GM23338 (cell line): ENCODE results near the gene C1orf21. TPM values are rescaled to one million over a fixed set of nuclear protein-coding genes. Genes with fewer than 3 reads are reported as not detected.

Source experiments
- ATAC-seq: fragments of 200-7000 bp; cut with Tn5 transposase; 3 replicates; pipeline ENCODE4 v1.9.1; 2020
- DNase-seq: peaks from one replicate; pipeline ENCODE4 v3.0.0-alpha.2; 2015; ENCODE audit warnings: low spot score
- H2AFZ ChIP-seq: fragments of 200-600 bp; sonication (generic); 2 replicates; pipeline ENCODE4 v1.8.0; 2016; ENCODE audit warnings: antibody characterized with exemption, mild to moderate bottlenecking, moderate library complexity
- H3F3A ChIP-seq: fragments of 200-600 bp; sonication (generic); replicated peaks from 2 replicates; pipeline ENCODE4 v1.8.0; 2017; ENCODE audit warnings: antibody characterized with exemption, mixed run types, low read depth
- H3K27ac ChIP-seq: fragments of 200-600 bp; sonication (generic); 2 replicates; pipeline ENCODE4 v1.6.1; 2016; ENCODE audit warnings: low read depth
- H3K27me3 ChIP-seq: fragments of 200-600 bp; sonication (generic); 2 replicates; pipeline ENCODE4 v1.8.0; 2016; ENCODE audit warnings: mild to moderate bottlenecking, mixed run types, moderate library complexity; ENCODE audit not compliant: insufficient read depth
- H3K36me3 ChIP-seq: fragments of 200-600 bp; sonication (generic); 2 replicates; pipeline ENCODE4 v1.8.0; 2016; ENCODE audit warnings: mild to moderate bottlenecking; ENCODE audit not compliant: insufficient read depth
- H3K4me1 ChIP-seq: fragments of 200-600 bp; sonication (generic); 2 replicates; pipeline ENCODE4 v1.8.0; 2016; ENCODE audit warnings: mild to moderate bottlenecking, moderate library complexity; ENCODE audit not compliant: insufficient read depth
- H3K4me2 ChIP-seq: fragments of 200-600 bp; sonication (generic); 2 replicates; pipeline ENCODE4 v1.7.1; 2017; ENCODE audit warnings: mixed run types
- H3K4me3 ChIP-seq: fragments of 200-600 bp; sonication (generic); 2 replicates; pipeline ENCODE4 v1.6.1; 2016; ENCODE audit warnings: mixed run types
- H3K79me2 ChIP-seq: fragments of 200-600 bp; sonication (generic); replicated peaks from 2 replicates; pipeline ENCODE4 v1.8.0; 2017; ENCODE audit warnings: mild to moderate bottlenecking; ENCODE audit not compliant: insufficient read depth
- H3K9me2 ChIP-seq: fragments of 200-600 bp; sonication (generic); 2 replicates; pipeline ENCODE4 v1.8.0; 2017; ENCODE audit not compliant: insufficient read depth
- H4K20me1 ChIP-seq: fragments of 200-600 bp; sonication (generic); replicated peaks from 2 replicates; pipeline ENCODE4 v1.8.0; 2017; ENCODE audit warnings: mild to moderate bottlenecking; ENCODE audit not compliant: insufficient read depth
- H3K27ac Mint-ChIP-seq: 2 replicates; pipeline ENCODE4 v1.8.0; 2020; ENCODE audit warnings: inconsistent platforms, mild to moderate bottlenecking, moderate library complexity, mixed read lengths
- H3K27me3 Mint-ChIP-seq: 3 replicates; pipeline ENCODE4 v1.8.0; 2022; ENCODE audit warnings: low read depth, mild to moderate bottlenecking, moderate library complexity, mixed read lengths, inconsistent platforms; ENCODE audit not compliant: insufficient read depth, poor library complexity
- H3K36me3 Mint-ChIP-seq: 3 replicates; pipeline ENCODE4 v1.8.0; 2021; ENCODE audit warnings: low read depth, mild to moderate bottlenecking, inconsistent platforms, moderate library complexity, mixed read lengths
- H3K4me1 Mint-ChIP-seq: 3 replicates; pipeline ENCODE4 v1.8.0; 2020; ENCODE audit warnings: mild to moderate bottlenecking, inconsistent platforms, mixed read lengths
- H3K4me3 Mint-ChIP-seq: 3 replicates; pipeline ENCODE4 v1.8.0; 2021; ENCODE audit warnings: moderate library complexity, mild to moderate bottlenecking, inconsistent platforms, mixed read lengths
- H3K9me3 Mint-ChIP-seq: 3 replicates; pipeline ENCODE4 v1.8.0; 2020; ENCODE audit warnings: moderate library complexity, mild to moderate bottlenecking, inconsistent platforms, mixed read lengths
- EZH2 ChIP-seq: fragments of 200-600 bp; sonication (generic); IDR thresholded peaks from one replicate; pipeline ENCODE4 v1.8.0; 2017; ENCODE audit warnings: antibody characterized with exemption, mild to moderate bottlenecking, low read depth; ENCODE audit not compliant: unreplicated experiment
- JUNB ChIP-seq: IDR thresholded peaks from one replicate; pipeline ENCODE4 v1.6.1; 2016; ENCODE audit warnings: antibody characterized with exemption; ENCODE audit not compliant: unreplicated experiment
- NANOG ChIP-seq: IDR thresholded peaks from 2 replicates; pipeline ENCODE4 v1.6.1; 2016; ENCODE audit warnings: antibody characterized with exemption, borderline replicate concordance
- POLR2AphosphoS5 ChIP-seq: IDR thresholded peaks from 2 replicates; pipeline ENCODE4 v1.6.1; 2016; ENCODE audit warnings: antibody characterized with exemption, low read depth
- ZNF114 ChIP-seq: fragments of 250-450 bp; sonication (Bioruptor Pico); IDR thresholded peaks from 2 replicates; pipeline ENCODE4 v1.5.0; 2020; ENCODE audit warnings: mild to moderate bottlenecking, moderate library complexity
- ZNF331 ChIP-seq: fragments of 250-450 bp; sonication (Bioruptor Pico); IDR thresholded peaks from 2 replicates; pipeline ENCODE4 v1.5.0; 2020; ENCODE audit warnings: low read depth, mild to moderate bottlenecking, moderate library complexity
- polyA plus RNA-seq: library from polyadenylated mRNA; unstranded; fragments of >200 nt; fragmentation: Nextera tagmentation; extraction: Ambion mirVana; gene quantifications from 2 replicates; pipeline ENCODE4 v1.2.1, GENCODE V29; 2016
- total RNA-seq: library from RNA; depleted of rRNA; stranded (reverse); fragments of >200 nt; shearing (Covaris generic); gene quantifications from 2 replicates; pipeline ENCODE4 v1.2.3, GENCODE V29; 2014
- TF ChIP-seq, protein P1 (sequence below): fragments of 250-450 bp; sonication (Bioruptor Pico); IDR thresholded peaks from 2 replicates; pipeline ENCODE4 v1.5.0; 2020; ENCODE audit warnings: mild to moderate bottlenecking, moderate library complexity

The C1orf21 gene
- total and polyA plus RNA-seq, 2 experiments from 2014 or later: 28.0 to 40.4 TPM

DNA sequence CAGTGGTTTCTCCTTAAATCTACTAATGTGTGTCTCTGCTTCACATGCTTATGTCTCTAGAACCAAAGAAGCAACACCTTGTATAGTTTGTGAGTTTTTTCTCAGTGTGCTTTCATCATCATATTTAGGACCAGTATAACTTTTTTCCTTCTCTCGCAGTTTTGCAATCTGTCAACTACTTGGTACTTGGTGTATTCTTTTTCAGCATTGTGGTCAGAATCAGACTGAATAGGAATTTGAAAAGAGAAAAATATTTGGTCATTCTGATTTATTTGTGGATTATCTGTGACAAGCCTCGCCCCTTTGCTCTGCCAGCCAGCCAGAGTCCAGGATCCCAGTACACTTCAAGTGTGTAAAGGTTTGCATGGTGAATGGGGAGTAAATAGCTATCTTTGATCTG lies 122.3 kb downstream of the C1orf21 start (continued):
- TF ChIP-seq, protein P1, sequence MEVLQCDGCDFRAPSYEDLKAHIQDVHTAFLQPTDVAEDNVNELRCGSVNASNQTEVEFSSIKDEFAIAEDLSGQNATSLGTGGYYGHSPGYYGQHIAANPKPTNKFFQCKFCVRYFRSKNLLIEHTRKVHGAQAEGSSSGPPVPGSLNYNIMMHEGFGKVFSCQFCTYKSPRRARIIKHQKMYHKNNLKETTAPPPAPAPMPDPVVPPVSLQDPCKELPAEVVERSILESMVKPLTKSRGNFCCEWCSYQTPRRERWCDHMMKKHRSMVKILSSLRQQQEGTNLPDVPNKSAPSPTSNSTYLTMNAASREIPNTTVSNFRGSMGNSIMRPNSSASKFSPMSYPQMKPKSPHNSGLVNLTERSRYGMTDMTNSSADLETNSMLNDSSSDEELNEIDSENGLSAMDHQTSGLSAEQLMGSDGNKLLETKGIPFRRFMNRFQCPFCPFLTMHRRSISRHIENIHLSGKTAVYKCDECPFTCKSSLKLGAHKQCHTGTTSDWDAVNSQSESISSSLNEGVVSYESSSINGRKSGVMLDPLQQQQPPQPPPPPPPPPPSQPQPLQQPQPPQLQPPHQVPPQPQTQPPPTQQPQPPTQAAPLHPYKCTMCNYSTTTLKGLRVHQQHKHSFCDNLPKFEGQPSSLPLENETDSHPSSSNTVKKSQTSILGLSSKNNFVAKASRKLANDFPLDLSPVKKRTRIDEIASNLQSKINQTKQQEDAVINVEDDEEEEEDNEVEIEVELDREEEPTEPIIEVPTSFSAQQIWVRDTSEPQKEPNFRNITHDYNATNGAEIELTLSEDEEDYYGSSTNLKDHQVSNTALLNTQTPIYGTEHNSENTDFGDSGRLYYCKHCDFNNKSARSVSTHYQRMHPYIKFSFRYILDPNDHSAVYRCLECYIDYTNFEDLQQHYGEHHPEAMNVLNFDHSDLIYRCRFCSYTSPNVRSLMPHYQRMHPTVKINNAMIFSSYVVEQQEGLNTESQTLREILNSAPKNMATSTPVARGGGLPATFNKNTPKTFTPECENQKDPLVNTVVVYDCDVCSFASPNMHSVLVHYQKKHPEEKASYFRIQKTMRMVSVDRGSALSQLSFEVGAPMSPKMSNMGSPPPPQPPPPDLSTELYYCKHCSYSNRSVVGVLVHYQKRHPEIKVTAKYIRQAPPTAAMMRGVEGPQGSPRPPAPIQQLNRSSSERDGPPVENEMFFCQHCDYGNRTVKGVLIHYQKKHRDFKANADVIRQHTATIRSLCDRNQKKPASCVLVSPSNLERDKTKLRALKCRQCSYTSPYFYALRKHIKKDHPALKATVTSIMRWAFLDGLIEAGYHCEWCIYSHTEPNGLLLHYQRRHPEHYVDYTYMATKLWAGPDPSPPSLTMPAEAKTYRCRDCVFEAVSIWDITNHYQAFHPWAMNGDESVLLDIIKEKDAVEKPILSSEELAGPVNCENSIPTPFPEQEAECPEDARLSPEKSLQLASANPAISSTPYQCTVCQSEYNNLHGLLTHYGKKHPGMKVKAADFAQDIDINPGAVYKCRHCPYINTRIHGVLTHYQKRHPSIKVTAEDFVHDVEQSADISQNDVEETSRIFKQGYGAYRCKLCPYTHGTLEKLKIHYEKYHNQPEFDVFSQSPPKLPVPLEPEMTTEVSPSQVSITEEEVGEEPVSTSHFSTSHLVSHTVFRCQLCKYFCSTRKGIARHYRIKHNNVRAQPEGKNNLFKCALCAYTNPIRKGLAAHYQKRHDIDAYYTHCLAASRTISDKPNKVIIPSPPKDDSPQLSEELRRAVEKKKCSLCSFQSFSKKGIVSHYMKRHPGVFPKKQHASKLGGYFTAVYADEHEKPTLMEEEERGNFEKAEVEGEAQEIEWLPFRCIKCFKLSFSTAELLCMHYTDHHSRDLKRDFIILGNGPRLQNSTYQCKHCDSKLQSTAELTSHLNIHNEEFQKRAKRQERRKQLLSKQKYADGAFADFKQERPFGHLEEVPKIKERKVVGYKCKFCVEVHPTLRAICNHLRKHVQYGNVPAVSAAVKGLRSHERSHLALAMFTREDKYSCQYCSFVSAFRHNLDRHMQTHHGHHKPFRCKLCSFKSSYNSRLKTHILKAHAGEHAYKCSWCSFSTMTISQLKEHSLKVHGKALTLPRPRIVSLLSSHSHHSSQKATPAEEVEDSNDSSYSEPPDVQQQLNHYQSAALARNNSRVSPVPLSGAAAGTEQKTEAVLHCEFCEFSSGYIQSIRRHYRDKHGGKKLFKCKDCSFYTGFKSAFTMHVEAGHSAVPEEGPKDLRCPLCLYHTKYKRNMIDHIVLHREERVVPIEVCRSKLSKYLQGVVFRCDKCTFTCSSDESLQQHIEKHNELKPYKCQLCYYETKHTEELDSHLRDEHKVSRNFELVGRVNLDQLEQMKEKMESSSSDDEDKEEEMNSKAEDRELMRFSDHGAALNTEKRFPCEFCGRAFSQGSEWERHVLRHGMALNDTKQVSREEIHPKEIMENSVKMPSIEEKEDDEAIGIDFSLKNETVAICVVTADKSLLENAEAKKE (CRISPR knock-in tag): no peak

DNA sequence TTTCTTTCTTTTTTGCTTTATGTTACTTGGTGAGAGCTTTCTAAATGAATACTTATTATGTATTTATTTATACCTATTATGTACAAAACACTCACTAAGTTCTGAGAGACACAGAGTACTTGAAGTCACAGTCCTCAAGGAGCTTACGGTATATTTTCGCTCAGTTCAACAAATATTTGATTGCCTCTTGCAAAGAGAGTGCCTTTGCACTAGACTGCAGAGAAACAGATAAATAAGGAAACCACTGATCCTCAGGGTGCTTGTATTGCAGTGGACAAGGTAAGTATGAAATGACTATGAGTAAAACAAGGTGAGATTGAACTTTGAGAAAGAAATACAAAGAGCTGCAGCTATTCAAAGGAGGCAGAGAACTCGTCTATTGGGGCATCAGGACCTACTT lies 123.3 kb downstream of the C1orf21 start:
- Mint-ChIP-seq H3K27ac (no peak overlapping the region; the same call in 1 of the 2 replicates), H3K4me3 (no peak overlapping the region), H3K27me3 (no peaks in the 10 kb centered on the region), H3K9me3 (no peaks in the 10 kb centered on the region), H3K4me1 (peaks cover 2% of the 10 kb centered on the region; the same call in 1 of the 3 replicates), H3K36me3 (no peaks in the 10 kb centered on the region; the same call in 2 of the 3 replicates)
- H3K27ac ChIP-seq: no peak overlapping the region
- peaks cover 2% of the 10 kb centered on the region; the same call in 1 of the 2 replicates for H3K9me2 ChIP-seq
- H3K36me3 ChIP-seq: no peaks in the 10 kb centered on the region; the same call in 1 of the 2 replicates
- DNase-seq (no peak), ATAC-seq (no peak)
- H3K79me2 ChIP-seq: peaks cover 12% of the 10 kb centered on the region
- no peaks in the 10 kb centered on the region for H3F3A ChIP-seq
- H3K4me3 ChIP-seq: no peak overlapping the region
- no peaks in the 10 kb centered on the region for H3K27me3 ChIP-seq
- H2AFZ ChIP-seq: no peak overlapping the region
- no peak overlapping the region for H3K4me2 ChIP-seq
- no peaks in the 10 kb centered on the region for H4K20me1 ChIP-seq
- no peaks in the 10 kb centered on the region for H3K4me1 ChIP-seq
- TF ChIP-seq NANOG (no peak), ZNF331 (no peak), JUNB (no peak), EZH2 (no peak), POLR2AphosphoS5 (no peak), ZNF114 (CRISPR knock-in tag) (no peak)
- TF ChIP-seq, protein P1 (CRISPR knock-in tag): no peak
